B cell (primary cell): ENCODE results near the gene PDCD11. TPM values are rescaled to one million over a fixed set of nuclear protein-coding genes. Genes with fewer than 3 reads are reported as not detected.

Source experiments
- ATAC-seq: fragments of 200-7000 bp; cut with Tn5 transposase; one replicate; pipeline ENCODE4 v1.10.0; 2021; ENCODE audit warnings: low read depth, mild to moderate bottlenecking, moderate number of reproducible peaks, moderate library complexity
- CTCF ChIA-PET: fragments of 350-600 bp; sonication (Branson Sonifier 250); formaldehyde crosslinking; loops from one replicate; lab custom pipeline; 2021; ENCODE audit warnings: antibody characterized with exemption, inconsistent platforms; lab: Charles Lee
- POLR2A ChIA-PET: fragments of 350-600 bp; sonication (Branson Sonifier 250); formaldehyde crosslinking; loops from one replicate; lab custom pipeline; 2021; ENCODE audit warnings: antibody characterized with exemption; lab: Charles Lee
- DNase-seq: peaks from one replicate; pipeline ENCODE4 v3.0.0; 2013
- H2AFZ ChIP-seq: 2 replicates; pipeline ENCODE4 v1.6.1; 2012; ENCODE audit warnings: mild to moderate bottlenecking, low read depth, low read length; ENCODE audit not compliant: insufficient read depth, poor library complexity, severe bottlenecking
- H3K27ac ChIP-seq, 2 donors: 1 replicate in 1 of 2; 2 replicates in 1 of 2; pipeline ENCODE4 v1.5.1; 2012 to 2013; ENCODE audit warnings: low read length in 2 of 2, mild to moderate bottlenecking in 2 of 2, moderate library complexity in 1 of 2
- H3K27me3 ChIP-seq, 4 experiments: fragments of 200-600 bp in 1 of 4; sonication (generic) in 1 of 4; replicated peaks in 1 of 4; 1 replicate in 2 of 4; 2 replicates in 2 of 4; pipeline versions ENCODE4 v1.6.1 to v1.7.0; 2013 to 2016; ENCODE audit warnings: low read length in 3 of 4, mild to moderate bottlenecking in 2 of 4, mixed read lengths in 1 of 4, moderate library complexity in 1 of 4; ENCODE audit not compliant: insufficient read depth in 4 of 4, control insufficient read depth in 3 of 4; ENCODE audit errors: control extremely low read depth in 1 of 4
- H3K36me3 ChIP-seq, 2 experiments: replicated peaks in 1 of 2; 1 replicate in 1 of 2; 2 replicates in 1 of 2; pipeline versions ENCODE4 v1.6.1 to v1.7.1; 2013; ENCODE audit warnings: low read length in 1 of 2; ENCODE audit not compliant: insufficient read depth in 2 of 2, control insufficient read depth in 1 of 2; ENCODE audit errors: control extremely low read depth in 1 of 2, extremely low read depth in 1 of 2
- H3K4me1 ChIP-seq, 2 donors: fragments of 200-600 bp in 1 of 2; sonication (generic) in 1 of 2; 1 replicate in 1 of 2; 2 replicates in 1 of 2; pipeline versions ENCODE4 v1.5.1 to v1.6.1; 2013 to 2017; ENCODE audit warnings: low read length in 2 of 2; ENCODE audit not compliant: control insufficient read depth in 2 of 2, insufficient read depth in 2 of 2
- H3K4me2 ChIP-seq: replicated peaks from 2 replicates; pipeline ENCODE3; 2012; ENCODE audit warnings: mild to moderate bottlenecking, low read depth, low read length; ENCODE audit not compliant: poor library complexity, severe bottlenecking
- H3K4me3 ChIP-seq, 5 experiments: fragments of 200-600 bp in 1 of 5; sonication (generic) in 1 of 5; 1 replicate in 3 of 5; 2 replicates in 2 of 5; pipeline versions ENCODE4 v1.5.1 to v1.7.0; 2011 to 2016; ENCODE audit warnings: low read length in 4 of 5, mild to moderate bottlenecking in 4 of 5, low read depth in 2 of 5, control low read depth in 1 of 5, moderate library complexity in 1 of 5; ENCODE audit not compliant: insufficient read depth in 1 of 5; ENCODE audit errors: control extremely low read depth in 1 of 5, extremely low read depth in 1 of 5
- H3K79me2 ChIP-seq: fragments of 200-600 bp; sonication (generic); one replicate; pipeline ENCODE4 v1.6.0; 2016; ENCODE audit warnings: low read length; ENCODE audit not compliant: control insufficient read depth, insufficient read depth
- H3K9ac ChIP-seq: fragments of 200-600 bp; sonication (generic); 2 replicates; pipeline ENCODE4 v1.6.1; 2017; ENCODE audit warnings: mild to moderate bottlenecking, low read length, moderate library complexity
- H3K9me3 ChIP-seq, 3 donors: one replicate each; pipeline versions ENCODE4 v1.6.1 to v1.7.1; 2013; ENCODE audit warnings: low read length in 2 of 3; ENCODE audit not compliant: control insufficient read depth in 2 of 3, insufficient read depth in 1 of 3; ENCODE audit errors: control extremely low read depth in 1 of 3
- H4K20me1 ChIP-seq: 2 replicates; pipeline ENCODE4 v1.6.0; 2012; ENCODE audit warnings: mild to moderate bottlenecking, low read length; ENCODE audit not compliant: insufficient read depth, control insufficient read depth, poor library complexity, severe bottlenecking
- H3K27ac Mint-ChIP-seq: one replicate; pipeline ENCODE4 v1.8.0; 2021; ENCODE audit warnings: mixed read lengths
- H3K27me3 Mint-ChIP-seq: one replicate; pipeline ENCODE4 v1.8.0; 2021; ENCODE audit warnings: mixed read lengths
- H3K4me1 Mint-ChIP-seq: one replicate; pipeline ENCODE4 v1.8.0; 2021; ENCODE audit warnings: mixed read lengths
- H3K4me3 Mint-ChIP-seq: one replicate; pipeline ENCODE4 v1.8.0; 2021; ENCODE audit warnings: mixed read lengths
- H3K9me3 Mint-ChIP-seq: one replicate; pipeline ENCODE4 v1.8.0; 2022; ENCODE audit warnings: mixed read lengths; ENCODE audit not compliant: insufficient read depth
- EZH2 ChIP-seq: IDR thresholded peaks from 2 replicates; pipeline ENCODE4 v1.6.1; 2012; ENCODE audit warnings: borderline replicate concordance, low read depth, mild to moderate bottlenecking, moderate library complexity, low read length; ENCODE audit not compliant: insufficient read depth, poor library complexity, severe bottlenecking
- WGBS: methylation state at CpG from one replicate; pipeline ENCODE4 v1.1.5; 2013; ENCODE audit warnings: missing lambda C conversion rate; ENCODE audit not compliant: insufficient coverage; 5-methylcytosine and 5-hydroxymethylcytosine counted together
- intact Hi-C: fragments of 100-400 bp; cut with micrococcal nuclease; formaldehyde crosslinking; loops from one replicate; pipeline ENCODE4 v1.10.0; 2022
- polyA plus RNA-seq: library from polyadenylated mRNA; depleted of rRNA; stranded (reverse); fragments of >200 nt; gene quantifications from 2 replicates; pipeline ENCODE4 v1.2.3, GENCODE V29; 2012
- total RNA-seq, 2 donors: library from RNA; stranded (reverse); fragments of 120-200 nt in 1 of 2; gene quantifications; 1 replicate in 1 of 2; 2 replicates in 1 of 2; pipeline versions ENCODE4 v1.2.3 to v1.2.4, GENCODE V29; 2013 to 2022
- TF ChIP-seq, protein P1 (sequence below): fragments of 200-600 bp; IDR thresholded peaks from one replicate; pipeline ENCODE4 v1.8.0; 2022; ENCODE audit warnings: antibody characterized with exemption, mild to moderate bottlenecking

Gene PDCD11
- total and polyA plus RNA-seq, 2 donors (not counting 1 experiment from before 2014, with no cell fraction given), result 15.9 to 42.3 TPM

DNA sequence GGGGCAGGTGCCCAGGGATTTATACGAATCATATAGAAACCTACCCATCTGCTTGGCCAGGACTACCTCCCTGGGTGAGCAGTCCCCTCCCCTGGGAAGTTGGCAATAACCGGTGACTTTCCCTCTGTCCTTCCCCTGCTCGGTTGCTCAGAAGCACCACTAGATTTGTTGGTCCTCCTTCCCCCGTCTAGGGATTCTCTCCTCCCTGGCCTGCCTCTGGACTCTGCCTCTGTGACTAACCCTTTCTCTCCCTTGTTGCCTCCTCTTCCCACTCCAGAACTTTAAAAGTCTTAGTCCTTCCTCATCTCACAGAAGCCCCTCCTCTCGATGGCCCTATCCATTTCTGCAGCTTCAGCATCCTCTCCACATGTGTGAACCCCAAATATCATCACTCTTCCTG lies 72.8 kb downstream of the PDCD11 start:
- Histone ChIP-seq H3K4me1 (peaks cover 40 to 75% of the 10 kb centered on the region in 2 donors), H3K27ac (peak overlapping the region in 1 of 2 donors; percentile 1), H3K79me2 (no peaks in the 10 kb centered on the region), H3K27me3 (no peaks in the 10 kb centered on the region), H3K4me3 (no peak overlapping the region), H2AFZ (no peak overlapping the region), H3K9me3 (peaks cover 0 to 6% (median 0%) of the 10 kb centered on the region in 3 donors), H4K20me1 (no peaks in the 10 kb centered on the region), H3K4me2 (no peak overlapping the region), H3K36me3 (no peaks in the 10 kb centered on the region), H3K9ac (no peak overlapping the region)
- H3K4me3 Mint-ChIP-seq, result peak overlapping the region; percentile 11
- 65% methylated on average over 5 of the region's 5 CpGs for WGBS
- H3K27me3 Mint-ChIP-seq, result no peaks in the 10 kb centered on the region
- intact Hi-C loops, result no loop called here
- no peak for TF ChIP-seq EZH2
- TF ChIP-seq, protein P1, sequence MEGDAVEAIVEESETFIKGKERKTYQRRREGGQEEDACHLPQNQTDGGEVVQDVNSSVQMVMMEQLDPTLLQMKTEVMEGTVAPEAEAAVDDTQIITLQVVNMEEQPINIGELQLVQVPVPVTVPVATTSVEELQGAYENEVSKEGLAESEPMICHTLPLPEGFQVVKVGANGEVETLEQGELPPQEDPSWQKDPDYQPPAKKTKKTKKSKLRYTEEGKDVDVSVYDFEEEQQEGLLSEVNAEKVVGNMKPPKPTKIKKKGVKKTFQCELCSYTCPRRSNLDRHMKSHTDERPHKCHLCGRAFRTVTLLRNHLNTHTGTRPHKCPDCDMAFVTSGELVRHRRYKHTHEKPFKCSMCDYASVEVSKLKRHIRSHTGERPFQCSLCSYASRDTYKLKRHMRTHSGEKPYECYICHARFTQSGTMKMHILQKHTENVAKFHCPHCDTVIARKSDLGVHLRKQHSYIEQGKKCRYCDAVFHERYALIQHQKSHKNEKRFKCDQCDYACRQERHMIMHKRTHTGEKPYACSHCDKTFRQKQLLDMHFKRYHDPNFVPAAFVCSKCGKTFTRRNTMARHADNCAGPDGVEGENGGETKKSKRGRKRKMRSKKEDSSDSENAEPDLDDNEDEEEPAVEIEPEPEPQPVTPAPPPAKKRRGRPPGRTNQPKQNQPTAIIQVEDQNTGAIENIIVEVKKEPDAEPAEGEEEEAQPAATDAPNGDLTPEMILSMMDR, result no peak
- ATAC-seq, result no peak
- DNase-seq, result no peak
- H3K9me3 Mint-ChIP-seq, result no peaks in the 10 kb centered on the region
- peak overlapping the region; percentile 96 for H3K27ac Mint-ChIP-seq
- ChIA-PET POLR2A (no interaction called here), CTCF (interaction anchor here (1.0 to 1.8 kb wide), 4 partner anchors 16 to 53 kb away, joined by 3 to 8 read pairs (median 4); no protein-coding TSS in a partner anchor)
- H3K4me1 Mint-ChIP-seq, result peaks cover 74% of the 10 kb centered on the region
